ENCODE data around the gene EBF4.

DNA sequence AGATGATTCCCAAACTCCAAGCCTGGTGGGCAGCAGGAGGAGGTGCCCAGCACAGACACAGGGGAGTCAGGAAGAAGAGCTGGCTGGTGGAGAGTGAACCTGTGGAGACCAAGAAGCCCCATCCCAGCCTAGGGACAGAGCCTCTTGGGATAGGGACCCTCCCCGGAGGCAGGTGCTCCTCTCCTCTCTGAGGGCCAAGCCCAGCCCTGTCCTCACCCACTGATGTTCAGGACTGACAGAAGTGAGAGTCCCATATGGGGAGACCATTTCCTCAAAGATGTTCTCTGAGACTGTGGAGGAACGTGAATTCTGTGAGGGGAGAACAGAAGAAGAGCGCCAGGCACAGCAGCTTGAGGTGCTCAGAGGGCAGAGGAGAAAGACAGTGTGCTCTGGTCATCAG, 2.4 kb upstream of the EBF4 start:
- TF ChIP-seq CTCF (IDR thresholded peaks at IDR 0.05; ENCODE audit: poor library complexity, severe bottlenecking) (no peak), REST (IDR thresholded peaks at IDR 0.05; ENCODE audit: borderline replicate concordance) (no peak), EZH2 (IDR thresholded peaks at IDR 0.05; ENCODE audit: borderline replicate concordance, insufficient read depth, low read length, poor library complexity, severe bottlenecking) (no peak), MXI1 (conservative IDR thresholded peaks at IDR 0.05; ENCODE audit: poor library complexity, severe bottlenecking) (no peak), POLR2AphosphoS5 (IDR thresholded peaks at IDR 0.05) (no peak), EP300 (conservative IDR thresholded peaks at IDR 0.05; ENCODE audit: poor library complexity, severe bottlenecking) (no peak), TAF1 (IDR thresholded peaks at IDR 0.05; ENCODE audit: low read depth) (no peak)

Data from neural cell (in vitro differentiated cells).